Effector memory CD4-positive, alpha-beta T cell (primary cell): Measurements from ENCODE around the gene TSPAN9.

ENCODE experiments used
- DNase-seq, 3 donors: peaks; one replicate each; pipeline ENCODE4 v3.0.0-alpha.2; 2020
- H3K27ac ChIP-seq: 2 replicates; pipeline ENCODE4 v1.7.0; 2013; ENCODE audit warnings: mild to moderate bottlenecking, low read length, moderate library complexity; ENCODE audit not compliant: insufficient read depth, poor library complexity, severe bottlenecking
- H3K27me3 ChIP-seq: replicated peaks from 2 replicates; pipeline ENCODE4 v1.7.0; 2013; ENCODE audit warnings: mild to moderate bottlenecking, low read length; ENCODE audit not compliant: insufficient read depth, control insufficient read depth, poor library complexity, severe bottlenecking
- H3K36me3 ChIP-seq: 2 replicates; pipeline ENCODE4 v1.7.0; 2013; ENCODE audit warnings: mild to moderate bottlenecking, low read length, moderate library complexity; ENCODE audit not compliant: control insufficient read depth, insufficient read depth
- H3K4me1 ChIP-seq: 2 replicates; pipeline ENCODE4 v1.7.0; 2013; ENCODE audit warnings: low read length, mild to moderate bottlenecking; ENCODE audit not compliant: control insufficient read depth, insufficient read depth, poor library complexity, severe bottlenecking
- H3K4me3 ChIP-seq: 2 replicates; pipeline ENCODE4 v1.7.0; 2013; ENCODE audit warnings: low read length, low read depth, mild to moderate bottlenecking; ENCODE audit not compliant: insufficient read depth, poor library complexity, severe bottlenecking
- H3K9me3 ChIP-seq: 2 replicates; pipeline ENCODE4 v1.7.0; 2013; ENCODE audit warnings: mild to moderate bottlenecking, low read length, moderate library complexity; ENCODE audit not compliant: control insufficient read depth

The TSPAN9 gene

DNA sequence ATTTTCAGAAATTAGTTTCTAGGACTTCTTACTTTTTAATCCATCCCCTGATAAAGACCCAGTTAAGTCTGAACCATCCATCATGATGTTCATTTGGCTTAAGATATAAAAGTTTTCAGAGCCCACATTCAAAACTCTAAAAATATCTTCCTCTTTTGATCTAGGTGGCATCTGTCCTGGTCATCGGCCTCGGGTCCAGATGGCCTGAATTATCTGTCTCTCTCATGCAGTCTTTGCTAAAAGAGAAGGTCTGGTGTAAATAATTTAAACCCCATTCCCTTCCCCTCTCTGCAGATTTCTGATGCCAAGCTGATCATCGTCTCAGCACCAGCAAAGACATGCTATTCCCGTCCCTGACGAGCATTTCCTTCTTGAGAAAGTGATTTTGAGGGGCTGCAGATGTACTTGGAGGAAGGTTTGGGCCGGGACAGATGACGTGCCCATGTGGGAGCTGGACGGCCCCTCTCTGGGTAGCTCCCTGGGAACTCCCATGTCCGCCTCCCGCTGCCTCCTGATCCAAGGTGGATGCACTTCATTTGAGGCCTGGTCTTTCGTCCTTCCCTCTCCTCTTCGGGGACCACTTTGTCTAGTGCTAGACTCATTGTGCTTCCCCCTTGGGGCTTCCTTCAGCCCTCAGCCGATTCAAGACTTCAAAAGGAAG, 240.8 kb downstream of the TSPAN9 start:
- no peak overlapping the region for H3K27ac ChIP-seq
- DNase-seq, result no peak
- no peak overlapping the region for H3K4me3 ChIP-seq
- H3K36me3 ChIP-seq, result no peaks in the 10 kb centered on the region
- H3K27me3 ChIP-seq, result no peaks in the 10 kb centered on the region
- H3K4me1 ChIP-seq, result no peaks in the 10 kb centered on the region
- no peaks in the 10 kb centered on the region for H3K9me3 ChIP-seq

DNA sequence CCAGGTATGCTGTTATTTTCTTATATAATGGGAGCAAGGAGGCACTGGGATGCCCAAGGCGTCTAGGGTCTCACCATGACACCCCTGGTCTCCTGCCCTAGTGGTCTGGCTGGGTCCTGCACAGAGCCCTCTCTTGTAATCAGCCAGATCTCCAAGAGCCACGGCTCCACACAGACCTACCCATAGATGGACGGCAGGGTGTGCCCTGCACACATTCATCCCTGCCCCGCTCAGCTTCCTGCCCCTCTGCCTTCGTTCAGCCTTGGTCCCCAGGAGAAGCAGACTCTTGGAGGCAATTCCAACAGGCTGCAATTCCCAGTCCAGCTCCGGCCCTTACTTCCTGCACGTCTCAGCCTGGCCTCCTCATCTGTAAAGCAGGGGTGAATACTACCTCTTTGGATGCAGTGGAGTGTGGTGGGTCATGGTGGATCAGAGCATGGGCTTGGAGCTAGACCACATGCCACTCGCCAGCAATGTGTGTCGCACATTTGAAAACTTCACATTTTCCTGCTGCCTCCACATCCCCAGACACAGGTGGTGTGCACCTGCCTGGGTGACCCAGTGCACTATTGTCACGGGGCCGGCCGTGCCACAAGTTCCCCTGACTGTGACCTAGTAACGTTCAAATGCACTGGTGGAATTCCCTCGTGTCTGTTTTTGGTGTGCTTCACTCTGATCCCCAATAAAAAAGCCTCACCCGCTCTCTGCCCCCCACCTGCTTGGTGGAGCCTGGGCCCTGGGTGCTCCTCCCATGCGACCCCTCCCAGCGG, 242.7 kb downstream of the TSPAN9 start:
- no peaks in the 10 kb centered on the region for H3K27me3 ChIP-seq
- no peaks in the 10 kb centered on the region for H3K9me3 ChIP-seq
- no peak overlapping the region for H3K4me3 ChIP-seq
- H3K36me3 ChIP-seq, result no peaks in the 10 kb centered on the region
- H3K27ac ChIP-seq, result no peak overlapping the region
- DNase-seq, result no peak
- H3K4me1 ChIP-seq, result no peaks in the 10 kb centered on the region

DNA sequence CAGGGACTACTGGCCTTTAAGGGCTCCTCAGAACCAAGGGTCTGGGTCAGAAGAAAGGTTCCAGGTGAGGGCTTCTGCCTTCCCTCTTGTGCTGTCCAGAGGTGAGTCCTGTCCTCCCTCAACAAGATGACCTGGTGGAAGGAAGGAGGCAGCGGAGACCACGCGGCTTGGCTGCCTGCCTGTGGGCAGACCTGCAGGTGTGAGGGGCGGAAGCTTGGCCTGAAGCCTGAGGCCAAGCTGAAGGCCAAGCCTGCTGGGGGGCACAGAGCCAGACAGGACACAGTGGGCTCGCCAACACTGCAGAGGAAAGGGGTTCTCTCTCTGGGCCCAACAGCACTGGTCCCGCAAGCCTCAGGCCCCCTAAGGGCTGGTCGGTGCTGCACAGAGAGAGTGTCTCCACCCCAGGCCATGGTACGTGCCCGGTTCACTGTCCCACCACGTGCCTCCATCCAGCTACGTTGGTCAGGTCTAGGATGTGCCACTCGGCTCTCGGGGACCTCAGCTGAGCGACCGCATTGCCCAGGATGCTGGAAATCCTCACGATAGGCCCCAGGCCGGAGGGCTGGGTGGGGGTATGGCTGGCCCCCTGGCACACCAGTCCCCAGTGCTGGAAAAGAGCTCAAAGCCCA, 243.8 kb downstream of the TSPAN9 start:
- H3K9me3 ChIP-seq, result no peaks in the 10 kb centered on the region
- DNase-seq, result no peak
- H3K36me3 ChIP-seq, result no peaks in the 10 kb centered on the region
- no peaks in the 10 kb centered on the region for H3K27me3 ChIP-seq
- H3K4me3 ChIP-seq, result no peak overlapping the region
- H3K4me1 ChIP-seq, result no peaks in the 10 kb centered on the region
- H3K27ac ChIP-seq, result no peak overlapping the region

DNA sequence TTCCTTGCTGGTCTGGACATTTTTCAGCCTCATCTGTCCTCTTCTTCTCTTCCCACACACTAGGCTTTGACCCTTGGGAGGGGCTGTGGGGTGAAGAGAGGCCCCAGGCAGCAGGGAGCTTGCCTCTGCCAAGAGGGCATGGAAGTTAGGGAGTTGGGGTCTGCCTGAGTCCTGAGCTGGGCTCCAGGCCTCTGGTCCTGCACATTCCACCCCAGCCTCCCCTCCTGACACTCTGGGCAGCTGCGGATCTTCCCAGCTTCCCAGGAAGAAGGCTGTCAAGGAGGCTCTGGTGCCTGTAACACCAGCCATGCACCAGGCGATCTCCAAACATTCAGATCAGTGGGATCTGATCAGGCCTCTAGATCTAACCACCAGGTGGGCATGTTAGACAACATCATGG, 244.7 kb downstream of the TSPAN9 start:
- Histone ChIP-seq H3K27ac (no peak overlapping the region), H3K9me3 (no peaks in the 10 kb centered on the region), H3K4me3 (no peak overlapping the region), H3K4me1 (no peaks in the 10 kb centered on the region), H3K27me3 (no peaks in the 10 kb centered on the region), H3K36me3 (no peaks in the 10 kb centered on the region)
- no peak for DNase-seq

- Histone ChIP-seq H3K36me3 (no peaks in the 10 kb centered on the region), H3K27ac (no peak overlapping the region), H3K4me1 (no peaks in the 10 kb centered on the region), H3K27me3 (no peaks in the 10 kb centered on the region), H3K4me3 (no peak overlapping the region), H3K9me3 (no peaks in the 10 kb centered on the region)
- no peak for DNase-seq
Observed at GRCh38 chr12:3323002-3323685, 246.0 kb downstream of the TSPAN9 start.

DNA sequence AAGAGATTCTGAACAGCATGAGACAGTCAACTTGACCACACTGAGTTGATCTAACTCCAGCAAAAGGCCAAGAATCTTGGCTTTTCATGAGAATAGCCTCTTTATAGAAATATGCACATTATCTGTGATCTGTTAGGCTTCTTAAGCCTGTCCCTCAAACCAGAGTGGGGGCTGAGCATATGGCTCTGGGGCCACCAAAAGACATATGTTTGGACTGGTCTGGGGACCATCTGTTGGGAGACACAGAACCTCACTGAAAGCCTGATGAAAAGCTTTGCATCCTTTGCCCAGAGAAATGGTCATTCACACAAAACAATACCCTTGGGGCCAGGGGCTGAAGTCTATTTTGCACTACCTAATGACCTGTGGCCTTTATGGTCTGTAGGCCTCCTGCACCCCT, 248.6 kb downstream of the TSPAN9 start:
- Histone ChIP-seq H3K27me3 (no peaks in the 10 kb centered on the region), H3K36me3 (no peaks in the 10 kb centered on the region), H3K4me3 (no peak overlapping the region), H3K9me3 (no peaks in the 10 kb centered on the region), H3K4me1 (no peaks in the 10 kb centered on the region), H3K27ac (no peak overlapping the region)
- no peak for DNase-seq

- Histone ChIP-seq H3K27me3 (no peaks in the 10 kb centered on the region), H3K27ac (no peak overlapping the region), H3K4me3 (no peak overlapping the region), H3K9me3 (no peaks in the 10 kb centered on the region), H3K4me1 (no peaks in the 10 kb centered on the region), H3K36me3 (no peaks in the 10 kb centered on the region)
- no peak for DNase-seq
Observed at GRCh38 chr12:3326156-3326849, 249.1 kb downstream of the TSPAN9 start.

GRCh38 chr12:3326850-3327780, 249.9 kb downstream of the TSPAN9 start:
- H3K27me3 ChIP-seq, result no peaks in the 10 kb centered on the region
- H3K36me3 ChIP-seq, result no peaks in the 10 kb centered on the region
- no peak overlapping the region for H3K4me3 ChIP-seq
- H3K27ac ChIP-seq, result no peak overlapping the region
- no peak for DNase-seq
- H3K4me1 ChIP-seq, result no peaks in the 10 kb centered on the region
- no peaks in the 10 kb centered on the region for H3K9me3 ChIP-seq

DNA sequence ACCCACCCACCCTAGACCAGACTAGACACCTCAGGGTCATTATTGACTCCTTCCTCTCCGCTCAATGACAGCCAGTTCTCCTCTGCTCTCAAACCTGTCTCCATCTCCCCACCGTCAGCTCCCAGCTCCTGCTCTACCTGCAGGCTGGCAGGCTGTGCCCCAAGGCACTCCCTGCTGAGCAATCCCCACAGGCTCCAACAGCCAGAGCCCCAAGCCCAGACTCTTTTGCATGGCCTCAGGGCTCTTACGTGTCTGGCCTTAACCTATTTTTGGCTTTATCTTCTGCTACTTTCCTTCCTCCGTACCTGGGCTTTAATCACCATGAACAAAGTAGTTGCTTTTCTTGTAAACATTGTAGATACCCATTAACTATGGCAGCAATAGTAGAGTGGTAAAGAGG, 250.9 kb downstream of the TSPAN9 start:
- H3K27me3 ChIP-seq, result no peaks in the 10 kb centered on the region
- no peaks in the 10 kb centered on the region for H3K36me3 ChIP-seq
- DNase-seq, result no peak
- H3K27ac ChIP-seq, result no peak overlapping the region
- no peaks in the 10 kb centered on the region for H3K9me3 ChIP-seq
- no peaks in the 10 kb centered on the region for H3K4me1 ChIP-seq
- H3K4me3 ChIP-seq, result no peak overlapping the region
